CD4-positive, alpha-beta T cell treated with Interleukin-1 beta for 1 hour (primary cell): ENCODE data around the gene STX8.

Experiments
- DNase-seq, 2 donors: peaks; one replicate each; pipeline ENCODE4 v3.0.0-alpha.2; 2020 to 2022

The STX8 gene

GRCh38 chr17:9203771-9204425, 371.7 kb downstream of the STX8 start:
- no peak for DNase-seq

DNA sequence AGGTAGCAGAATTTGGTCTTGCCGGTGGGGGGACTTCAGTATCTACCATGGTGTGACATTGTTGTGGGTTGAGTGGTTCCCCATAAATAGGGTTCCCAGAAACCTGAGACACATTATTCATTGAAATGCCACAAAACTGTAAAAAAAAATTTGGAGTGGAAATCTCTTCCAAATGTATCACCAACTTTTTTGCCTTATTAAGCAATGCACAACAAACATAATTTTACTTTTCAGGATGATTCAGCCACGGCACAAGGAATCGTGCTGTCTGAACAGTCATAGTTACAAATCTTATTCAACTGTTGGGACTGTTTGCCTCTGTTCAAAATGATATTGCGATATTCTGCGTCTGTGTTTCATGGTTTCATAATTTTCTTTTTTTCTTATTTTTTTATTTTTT, 373.1 kb downstream of the STX8 start:
- DNase-seq = no peak

DNA sequence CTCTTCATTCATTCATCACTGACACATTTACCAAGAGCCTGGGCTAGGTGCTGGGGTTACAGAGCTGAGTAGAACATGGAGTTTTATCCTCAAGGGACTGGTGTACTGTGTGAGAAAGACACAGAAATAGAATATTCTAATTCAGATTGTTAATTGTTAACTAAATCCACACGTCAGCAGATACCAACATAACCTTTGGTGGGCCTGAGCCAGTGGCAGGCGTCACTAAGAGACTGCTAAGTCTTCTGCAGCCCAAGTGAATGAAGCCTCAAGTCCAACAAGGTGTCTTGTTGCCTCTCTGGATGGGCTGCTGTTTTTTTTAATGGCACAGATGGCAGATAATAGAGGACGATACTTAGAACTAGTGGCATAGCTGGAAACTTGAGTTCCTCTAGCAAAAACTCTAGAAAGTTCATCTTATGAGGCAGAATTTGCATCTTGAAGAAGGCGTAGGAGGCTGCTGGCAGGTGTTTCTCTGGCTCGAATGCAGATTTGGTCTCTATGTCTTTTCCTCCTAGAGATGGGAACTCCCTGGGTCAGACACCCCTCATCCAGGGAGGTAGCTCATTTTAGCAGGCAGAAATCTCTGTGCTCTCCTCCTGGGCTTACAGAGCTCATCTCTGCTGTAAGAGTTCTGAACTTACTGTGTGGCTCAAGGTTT, 374.8 kb downstream of the STX8 start:
- DNase-seq = no peak
